ENCODE measurements around the gene PAQR9. TPM values are rescaled to one million over a fixed set of nuclear protein-coding genes. Genes with fewer than 3 reads are reported as not detected.

PAQR9 gene
- total and polyA plus RNA-seq, 2 of the 13 experiments (the other 11 are each of a cell fraction or from before 2014, with no cell fraction given), result 3.7 to 10.3 TPM

DNA sequence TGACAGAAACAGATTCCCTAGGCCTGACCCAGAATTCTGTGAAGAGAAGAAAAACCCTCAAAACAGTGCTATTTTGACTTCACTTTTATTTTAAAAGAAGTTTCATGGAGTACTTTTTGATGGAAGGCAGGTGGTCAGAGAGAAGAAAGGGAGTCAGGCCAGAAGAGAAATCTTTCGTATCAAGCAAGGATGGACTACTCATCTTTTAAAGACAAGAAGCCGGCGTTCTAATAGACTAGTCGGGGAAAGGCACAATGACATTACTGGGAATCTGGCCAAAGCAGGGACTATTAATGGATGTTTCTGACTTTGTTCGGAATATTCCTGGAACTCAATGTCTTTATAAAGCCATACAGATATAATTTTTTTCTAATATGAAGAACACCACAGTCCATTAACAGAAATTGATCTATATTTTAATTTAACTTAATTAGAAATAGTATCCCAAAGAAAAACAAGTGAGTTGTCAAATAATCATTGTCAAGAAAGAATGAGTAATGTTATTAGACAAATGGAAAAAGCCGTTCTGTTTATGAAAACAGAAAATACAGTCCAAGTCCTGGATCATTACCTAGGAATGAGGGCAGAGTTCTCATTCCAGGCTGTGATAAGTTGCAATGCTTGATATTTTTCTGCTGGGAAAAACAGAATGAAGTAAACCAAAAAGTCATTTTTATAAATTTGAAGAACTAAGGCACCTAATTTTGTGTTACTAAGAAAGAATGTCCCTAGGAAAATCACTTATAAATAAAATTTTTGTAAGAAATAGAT, 50.9 kb downstream of the PAQR9 start (continued):
- TF ChIP-seq, protein P1, sequence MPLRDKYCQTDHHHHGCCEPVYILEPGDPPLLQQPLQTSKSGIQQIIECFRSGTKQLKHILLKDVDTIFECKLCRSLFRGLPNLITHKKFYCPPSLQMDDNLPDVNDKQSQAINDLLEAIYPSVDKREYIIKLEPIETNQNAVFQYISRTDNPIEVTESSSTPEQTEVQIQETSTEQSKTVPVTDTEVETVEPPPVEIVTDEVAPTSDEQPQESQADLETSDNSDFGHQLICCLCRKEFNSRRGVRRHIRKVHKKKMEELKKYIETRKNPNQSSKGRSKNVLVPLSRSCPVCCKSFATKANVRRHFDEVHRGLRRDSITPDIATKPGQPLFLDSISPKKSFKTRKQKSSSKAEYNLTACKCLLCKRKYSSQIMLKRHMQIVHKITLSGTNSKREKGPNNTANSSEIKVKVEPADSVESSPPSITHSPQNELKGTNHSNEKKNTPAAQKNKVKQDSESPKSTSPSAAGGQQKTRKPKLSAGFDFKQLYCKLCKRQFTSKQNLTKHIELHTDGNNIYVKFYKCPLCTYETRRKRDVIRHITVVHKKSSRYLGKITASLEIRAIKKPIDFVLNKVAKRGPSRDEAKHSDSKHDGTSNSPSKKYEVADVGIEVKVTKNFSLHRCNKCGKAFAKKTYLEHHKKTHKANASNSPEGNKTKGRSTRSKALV (CRISPR knock-in tag; IDR thresholded peaks at IDR 0.05), result no peak
- TF ChIP-seq REXO4 (CRISPR knock-in tag; IDR thresholded peaks at IDR 0.05; ENCODE audit: borderline replicate concordance) (no peak), ELF3 (CRISPR knock-in tag; IDR thresholded peaks at IDR 0.05) (no peak), ADNP (CRISPR knock-in tag; IDR thresholded peaks at IDR 0.05) (no peak), MED1 (CRISPR knock-in tag; IDR thresholded peaks at IDR 0.05) (no peak), ZKSCAN1 (IDR thresholded peaks at IDR 0.05; ENCODE audit: low read length) (no peak)
- TF ChIP-seq, protein P2, sequence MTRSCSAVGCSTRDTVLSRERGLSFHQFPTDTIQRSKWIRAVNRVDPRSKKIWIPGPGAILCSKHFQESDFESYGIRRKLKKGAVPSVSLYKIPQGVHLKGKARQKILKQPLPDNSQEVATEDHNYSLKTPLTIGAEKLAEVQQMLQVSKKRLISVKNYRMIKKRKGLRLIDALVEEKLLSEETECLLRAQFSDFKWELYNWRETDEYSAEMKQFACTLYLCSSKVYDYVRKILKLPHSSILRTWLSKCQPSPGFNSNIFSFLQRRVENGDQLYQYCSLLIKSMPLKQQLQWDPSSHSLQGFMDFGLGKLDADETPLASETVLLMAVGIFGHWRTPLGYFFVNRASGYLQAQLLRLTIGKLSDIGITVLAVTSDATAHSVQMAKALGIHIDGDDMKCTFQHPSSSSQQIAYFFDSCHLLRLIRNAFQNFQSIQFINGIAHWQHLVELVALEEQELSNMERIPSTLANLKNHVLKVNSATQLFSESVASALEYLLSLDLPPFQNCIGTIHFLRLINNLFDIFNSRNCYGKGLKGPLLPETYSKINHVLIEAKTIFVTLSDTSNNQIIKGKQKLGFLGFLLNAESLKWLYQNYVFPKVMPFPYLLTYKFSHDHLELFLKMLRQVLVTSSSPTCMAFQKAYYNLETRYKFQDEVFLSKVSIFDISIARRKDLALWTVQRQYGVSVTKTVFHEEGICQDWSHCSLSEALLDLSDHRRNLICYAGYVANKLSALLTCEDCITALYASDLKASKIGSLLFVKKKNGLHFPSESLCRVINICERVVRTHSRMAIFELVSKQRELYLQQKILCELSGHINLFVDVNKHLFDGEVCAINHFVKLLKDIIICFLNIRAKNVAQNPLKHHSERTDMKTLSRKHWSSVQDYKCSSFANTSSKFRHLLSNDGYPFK (CRISPR knock-in tag; IDR thresholded peaks at IDR 0.05; ENCODE audit: borderline replicate concordance), result no peak

Small RNA genes lying within 50 kb of the gene (small RNA-seq; reads per million reads assigned to genes)
- gene AC021074.2 (ENCODE audit: insufficient read depth in 2 of 3, insufficient read length in 3 of 3, low read depth in 2 of 3, low replicate concordance in 1 of 3), result 0 to 1.9 (median 0) reads per million in 3 experiments

Other genes starting within 250 kb of the PAQR9 start
- gene TRPC1, start 239.6 kb downstream of the PAQR9 start, total RNA-seq (2016; rRNA removed; fragmentation: Illumina TruSeq; extraction: Trizol), result 7.6 and 10.8 TPM in 2 replicates
- 12.2 and 13.1 TPM in 2 replicates for gene TRPC1, start 239.6 kb downstream of the PAQR9 start, polyA plus RNA-seq (2011; rRNA removed)
- 1.1 and 2.0 TPM in 2 replicates for gene PCOLCE2, start 74.6 kb downstream of the PAQR9 start, total RNA-seq (2016; rRNA removed; fragmentation: Illumina TruSeq; extraction: Trizol)
- gene PCOLCE2, start 74.6 kb downstream of the PAQR9 start, polyA plus RNA-seq (2011; rRNA removed), result 0.71 and 0.74 TPM in 2 replicates
- 173 and 250 TPM in 2 replicates for gene U2SURP, start 37.9 kb upstream of the PAQR9 start, total RNA-seq (2016; rRNA removed; fragmentation: Illumina TruSeq; extraction: Trizol)
- gene U2SURP, start 37.9 kb upstream of the PAQR9 start, polyA plus RNA-seq (2011; rRNA removed), result 41.3 and 55.9 TPM in 2 replicates
- not detected in 2 replicates for gene CHST2, start 156.1 kb upstream of the PAQR9 start, total RNA-seq (2016; rRNA removed; fragmentation: Illumina TruSeq; extraction: Trizol)
- gene CHST2, start 156.1 kb upstream of the PAQR9 start, polyA plus RNA-seq (2011; rRNA removed), result not detected in 2 replicates